ENCODE results near the gene FAM162A. TPM values are rescaled to one million over a fixed set of nuclear protein-coding genes. Genes with fewer than 3 reads are reported as not detected.

Gene FAM162A
- total and polyA plus RNA-seq, 2 donors = 24.2 to 85.1 TPM

DNA sequence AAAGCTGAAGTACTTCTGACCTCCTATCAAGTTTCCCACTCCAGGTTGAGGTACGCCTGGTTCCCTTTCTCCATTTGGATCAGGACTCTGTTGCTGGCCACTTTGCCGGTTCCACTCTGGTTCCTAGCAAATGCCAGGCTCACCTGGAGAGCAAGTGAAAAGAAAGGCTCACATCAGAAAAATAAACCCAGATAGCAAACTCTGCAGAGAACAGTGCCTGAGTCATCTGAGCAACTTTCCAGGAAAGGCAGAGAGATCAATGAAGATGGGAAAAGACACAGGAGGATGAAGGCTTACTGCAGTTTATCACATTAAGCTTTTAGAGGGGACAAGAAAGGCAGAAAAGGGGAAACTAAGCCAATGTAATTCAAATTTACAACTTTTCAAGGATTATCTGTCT is 73.7 kb downstream of the FAM162A start:
- Histone ChIP-seq H3K27ac (ENCODE audit: low read depth) (no peak overlapping the region), H3K4me3 (ENCODE audit: low read depth, low read length) (no peak overlapping the region), H3K4me1 (ENCODE audit: insufficient read depth) (no peaks in the 10 kb centered on the region), H3K36me3 (ENCODE audit: insufficient read depth) (peaks cover 9% of the 10 kb centered on the region)
- WGBS = 97% methylated on average over 2 of the region's 2 CpGs
- no peak for DNase-seq (ENCODE audit: extremely low spot score)

DNA sequence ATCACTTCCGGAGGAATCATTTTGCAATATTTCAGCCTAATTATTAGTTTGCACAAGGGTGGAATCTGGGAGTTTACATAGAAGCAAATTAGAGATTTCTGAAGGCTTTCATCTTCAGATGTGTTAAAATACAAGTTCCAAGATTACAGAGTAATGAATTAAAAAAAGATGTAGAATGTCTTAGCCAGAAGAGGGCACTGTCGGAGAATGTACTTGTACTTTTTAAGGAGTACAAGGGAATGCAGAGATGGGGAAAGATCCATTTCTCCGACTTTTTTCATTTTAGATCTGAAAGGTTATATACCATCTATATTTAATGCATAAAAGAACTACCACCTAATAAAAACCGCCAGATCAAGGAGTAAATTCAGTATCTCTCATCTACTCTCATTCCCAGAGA is 75.0 kb downstream of the FAM162A start:
- H3K36me3 ChIP-seq (ENCODE audit: insufficient read depth) = no peaks in the 10 kb centered on the region
- H3K27ac ChIP-seq (ENCODE audit: low read depth) = no peak overlapping the region
- no peak for DNase-seq (ENCODE audit: extremely low spot score)
- H3K4me3 ChIP-seq (ENCODE audit: low read depth, low read length) = no peak overlapping the region
- WGBS = 59% methylated on average over 4 of the region's 4 CpGs
- no peaks in the 10 kb centered on the region for H3K4me1 ChIP-seq (ENCODE audit: insufficient read depth)

DNA sequence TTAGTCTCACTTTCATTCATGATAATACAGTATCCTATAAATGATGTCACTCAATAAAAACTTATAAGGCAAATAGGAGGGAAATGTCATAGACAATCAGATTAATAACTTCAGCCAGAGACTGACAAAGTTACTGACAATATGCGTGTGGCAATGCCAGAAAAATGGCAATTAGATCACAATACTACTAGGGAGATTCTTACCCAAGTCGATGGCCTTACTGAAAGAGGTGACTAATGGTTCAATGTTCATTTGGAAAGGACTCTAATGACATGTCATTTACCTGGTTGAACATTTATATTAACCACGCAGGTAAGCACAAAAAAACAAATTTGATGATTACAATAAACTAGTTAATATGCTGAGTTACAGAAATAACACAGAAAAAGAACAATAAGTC is 77.8 kb downstream of the FAM162A start:
- 89% methylated on average over 3 of the region's 3 CpGs for WGBS
- H3K27ac ChIP-seq (ENCODE audit: low read depth) = no peak overlapping the region
- H3K36me3 ChIP-seq (ENCODE audit: insufficient read depth) = no peaks in the 10 kb centered on the region
- no peaks in the 10 kb centered on the region for H3K4me1 ChIP-seq (ENCODE audit: insufficient read depth)
- no peak for DNase-seq (ENCODE audit: extremely low spot score)
- no peak overlapping the region for H3K4me3 ChIP-seq (ENCODE audit: low read depth, low read length)

Small RNAs within 50 kb of the gene (small RNA-seq; reads per million reads assigned to genes)
- gene AC083798.1 = not detected

Other genes starting within 250 kb of the FAM162A start
- gene CASR, start 200.5 kb upstream of the FAM162A start, total RNA-seq = 0.74 TPM
- gene CASR, start 200.5 kb upstream of the FAM162A start, polyA plus RNA-seq = 0.25 TPM
- gene CSTA, start 58.9 kb upstream of the FAM162A start, total RNA-seq = 10.0 TPM
- 12.4 TPM for gene CSTA, start 58.9 kb upstream of the FAM162A start, polyA plus RNA-seq
- 40.0 TPM for gene MIX23, start 951 bp upstream of the FAM162A start, total RNA-seq
- gene MIX23, start 951 bp upstream of the FAM162A start, polyA plus RNA-seq = 13.1 TPM
- gene WDR5B, start 31.9 kb downstream of the FAM162A start, total RNA-seq = 8.1 TPM
- 2.9 TPM for gene WDR5B, start 31.9 kb downstream of the FAM162A start, polyA plus RNA-seq
- 38.0 TPM for gene KPNA1, start 130.8 kb downstream of the FAM162A start, total RNA-seq
- 22.5 TPM for gene KPNA1, start 130.8 kb downstream of the FAM162A start, polyA plus RNA-seq
- 30.1 TPM for gene PARP9, start 180.1 kb downstream of the FAM162A start, total RNA-seq
- 24.1 TPM for gene PARP9, start 180.1 kb downstream of the FAM162A start, polyA plus RNA-seq
- 31.7 TPM for gene DTX3L, start 180.2 kb downstream of the FAM162A start, total RNA-seq
- 12.8 TPM for gene DTX3L, start 180.2 kb downstream of the FAM162A start, polyA plus RNA-seq
- 1.3 TPM for gene PARP15, start 193.5 kb downstream of the FAM162A start, total RNA-seq
- 0.73 TPM for gene PARP15, start 193.5 kb downstream of the FAM162A start, polyA plus RNA-seq